GM19025 (cell line): ENCODE data around the gene YTHDF1.

Source experiments
- ATAC-seq: cut with Tn5 transposase; IDR thresholded peaks from one replicate; pipeline ENCODE4 v1.9.1; 2021; ENCODE audit warnings: mild to moderate bottlenecking, low read depth, moderate library complexity; ENCODE audit not compliant: unreplicated experiment

YTHDF1 gene

GRCh38 chr20:63175038-63175895 lies 40.7 kb downstream of the YTHDF1 start:
- no peak for ATAC-seq

GRCh38 chr20:63174309-63175037 lies 41.5 kb downstream of the YTHDF1 start:
- no peak for ATAC-seq

DNA sequence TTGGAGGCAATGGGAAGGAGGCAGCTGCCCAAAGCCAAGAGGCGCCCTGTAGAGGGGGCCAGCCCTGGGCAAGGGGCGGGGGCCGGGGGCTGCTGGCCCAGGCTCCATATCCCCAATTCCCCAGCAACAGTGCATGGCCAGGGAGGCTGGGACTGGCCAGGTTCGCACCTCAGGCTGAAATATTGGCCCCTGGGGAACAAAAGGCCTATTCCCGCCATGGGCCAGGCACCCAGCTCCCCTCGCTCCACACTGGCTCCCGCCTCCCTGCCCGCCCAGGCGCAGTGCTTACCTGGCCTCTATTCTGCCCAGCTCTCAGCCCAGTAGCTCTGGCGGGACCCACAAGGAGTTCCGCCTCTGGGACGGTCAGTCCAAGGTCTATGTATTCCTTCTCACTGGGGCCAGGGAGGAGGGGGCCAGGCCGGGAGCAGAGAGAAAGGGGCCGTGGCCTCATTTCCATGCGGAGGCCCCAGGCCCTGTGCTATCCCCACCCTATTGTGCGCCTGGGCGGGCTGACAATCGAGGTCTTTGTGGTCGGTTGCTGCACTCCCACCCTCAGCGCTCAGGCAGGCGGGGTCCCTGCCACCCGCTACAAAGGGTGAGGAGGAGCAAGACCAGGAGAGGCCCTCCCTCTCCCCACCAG lies 42.3 kb downstream of the YTHDF1 start:
- ATAC-seq, result no peak

GRCh38 chr20:63172726-63173125 lies 43.2 kb downstream of the YTHDF1 start:
- no peak for ATAC-seq

- no peak for ATAC-seq
Measured at GRCh38 chr20:63171991-63172390, 43.9 kb downstream of the YTHDF1 start.

GRCh38 chr20:63169681-63170080 lies 46.2 kb downstream of the YTHDF1 start:
- no peak for ATAC-seq

- ATAC-seq, result no peak
Measured at GRCh38 chr20:63168861-63169260, 47.1 kb downstream of the YTHDF1 start.

DNA sequence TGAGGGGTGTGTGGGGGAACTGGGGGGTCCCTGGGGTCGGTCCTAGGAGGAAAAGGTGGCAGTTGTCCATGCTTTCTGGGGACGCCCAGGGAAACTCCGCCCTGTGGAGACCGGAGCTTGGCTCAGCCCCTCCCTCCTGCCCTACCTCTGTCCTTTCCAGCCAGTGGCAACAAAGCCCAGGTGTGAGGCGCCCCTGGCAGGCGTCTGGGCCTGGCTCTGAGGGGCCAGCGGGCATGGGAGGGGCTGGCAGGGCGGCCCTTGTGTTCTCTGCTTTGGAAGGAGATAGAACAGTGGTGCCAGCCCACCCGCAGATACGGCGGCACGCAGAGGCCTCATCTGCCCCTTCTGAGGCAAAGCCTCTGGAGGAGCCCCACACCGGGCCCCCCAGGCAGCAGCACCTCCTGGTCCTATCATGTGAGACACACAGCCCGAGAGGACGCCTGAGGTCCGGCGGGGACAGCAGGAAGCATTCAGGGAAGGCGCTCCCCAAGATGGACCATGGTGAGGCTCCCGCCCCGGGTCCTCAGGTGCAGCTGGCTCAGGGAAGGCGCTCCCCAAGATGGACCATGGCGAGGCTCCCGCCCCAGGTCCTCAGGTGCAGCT lies 47.9 kb downstream of the YTHDF1 start:
- no peak for ATAC-seq

DNA sequence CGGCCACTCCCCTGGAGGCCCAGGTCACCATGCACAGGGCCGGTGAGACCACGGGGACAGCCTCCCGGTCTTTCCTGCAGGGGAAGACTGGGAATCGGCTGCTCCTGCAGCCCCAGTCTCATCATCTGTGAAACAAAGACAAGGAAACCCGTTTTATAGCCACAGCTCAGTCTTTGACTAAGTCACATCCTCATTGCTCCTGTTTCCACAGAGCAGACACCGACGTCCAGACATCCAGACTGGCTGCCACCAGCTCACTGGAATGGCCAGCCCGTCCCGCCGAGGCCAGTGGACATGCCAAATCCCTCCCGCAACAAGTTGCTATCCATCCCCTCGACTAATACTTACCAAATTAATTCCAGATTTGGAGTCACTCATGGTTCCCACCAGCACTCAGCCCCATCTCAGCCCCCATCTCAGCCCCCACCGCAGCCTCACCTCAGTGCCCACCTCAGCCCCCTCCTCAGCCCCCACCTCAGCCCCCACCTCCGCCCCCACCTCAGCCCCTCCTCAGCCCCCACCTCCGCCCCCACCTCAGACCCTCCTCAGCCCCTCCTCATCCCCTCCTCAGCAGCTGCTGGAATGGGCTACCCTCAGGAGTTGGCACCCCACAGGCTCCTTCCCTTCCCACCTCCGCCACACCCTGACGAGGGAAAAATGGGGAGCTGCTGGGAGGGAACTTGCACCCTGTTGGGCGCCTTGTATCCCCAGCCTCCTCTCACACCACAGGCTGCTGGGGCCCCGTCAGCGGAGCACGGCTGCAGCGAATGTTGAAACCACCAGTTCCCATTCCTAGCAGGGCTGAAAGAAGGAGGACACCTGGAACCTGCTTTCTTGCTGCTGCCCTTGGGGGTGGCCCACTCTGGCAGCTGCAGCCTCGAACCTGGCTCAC lies 48.7 kb downstream of the YTHDF1 start:
- no peak for ATAC-seq

GRCh38 chr20:63166193-63167020 lies 49.5 kb downstream of the YTHDF1 start:
- no peak for ATAC-seq

- no peak for ATAC-seq
Measured at GRCh38 chr20:63165356-63166192, 50.4 kb downstream of the YTHDF1 start.

GRCh38 chr20:63164484-63165355 lies 51.2 kb downstream of the YTHDF1 start:
- ATAC-seq, result no peak

GRCh38 chr20:63163596-63164483 lies 52.1 kb downstream of the YTHDF1 start:
- no peak for ATAC-seq

DNA sequence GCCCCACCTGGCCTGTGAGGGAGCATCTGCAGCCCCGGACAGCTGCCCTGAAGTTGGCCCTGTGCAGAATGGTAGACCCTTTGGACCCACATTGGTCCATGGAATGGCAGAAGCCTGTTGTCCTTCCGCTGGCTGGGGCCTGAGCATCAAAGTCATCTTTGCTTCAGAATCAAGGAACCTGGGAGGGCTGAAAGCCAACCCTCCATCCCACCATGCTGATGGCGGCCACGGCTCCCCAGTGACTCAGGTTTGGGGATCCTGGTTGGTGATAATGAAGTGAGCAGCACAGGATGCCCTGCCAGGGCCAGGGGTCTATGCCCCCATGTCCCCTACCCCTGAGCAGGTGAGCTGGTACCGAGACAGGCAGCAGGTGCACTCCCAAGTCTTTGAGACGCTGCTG lies 52.8 kb downstream of the YTHDF1 start:
- no peak for ATAC-seq

- ATAC-seq, result no peak
Measured at GRCh38 chr20:63162206-63162795, 53.6 kb downstream of the YTHDF1 start.

DNA sequence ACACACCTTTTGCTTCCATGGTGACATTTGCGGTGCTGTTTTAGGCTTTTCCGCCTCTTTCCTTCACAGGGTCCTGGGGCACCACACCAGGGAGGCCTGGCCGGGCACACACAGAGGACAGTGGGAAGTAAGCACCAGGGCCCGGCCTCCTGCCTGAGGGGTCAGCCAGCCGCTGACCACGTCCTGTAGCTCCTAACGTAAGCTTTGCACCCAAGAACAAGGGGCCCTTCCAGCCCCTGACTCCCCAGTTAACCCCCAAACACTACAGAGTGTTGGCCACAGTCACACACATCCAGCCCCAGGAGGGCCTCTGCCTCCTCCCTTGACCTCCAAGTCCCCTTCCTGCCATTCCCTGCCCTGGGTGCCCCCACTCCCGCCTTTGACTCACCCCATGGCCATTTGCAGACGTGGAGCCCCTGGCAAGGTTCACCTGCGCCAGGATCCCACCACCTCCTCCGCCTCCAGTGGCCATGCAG lies 54.7 kb downstream of the YTHDF1 start:
- no peak for ATAC-seq
